DOHH2 (cell line): ENCODE results near the gene SLC5A9.

Experiments used
- H3F3A ChIP-seq: fragments of 200-600 bp; sonication (generic), shearing (Covaris generic); 2 replicates; pipeline ENCODE4 v1.6.0; 2016; ENCODE audit warnings: antibody characterized with exemption, mild to moderate bottlenecking; ENCODE audit not compliant: control insufficient read depth, insufficient read depth
- H3K27ac ChIP-seq: fragments of 200-600 bp; sonication (generic); 2 replicates; pipeline ENCODE4 v1.5.1; 2014; ENCODE audit warnings: low read depth, mild to moderate bottlenecking, low read length, moderate library complexity
- H3K27me3 ChIP-seq: fragments of 200-600 bp; sonication (generic); 2 replicates; pipeline ENCODE4 v1.6.1; 2014; ENCODE audit warnings: mild to moderate bottlenecking, low read length, mixed read lengths; ENCODE audit not compliant: control insufficient read depth
- H3K36me3 ChIP-seq: fragments of 200-600 bp; sonication (generic); 2 replicates; pipeline ENCODE4 v1.6.1; 2014; ENCODE audit warnings: mild to moderate bottlenecking, low read length, moderate library complexity, mixed read lengths; ENCODE audit not compliant: control insufficient read depth
- H3K4me1 ChIP-seq: fragments of 200-600 bp; sonication (generic); 2 replicates; pipeline ENCODE4 v1.6.1; 2014; ENCODE audit warnings: mild to moderate bottlenecking, low read length, mixed read lengths; ENCODE audit not compliant: control insufficient read depth
- H3K4me2 ChIP-seq: fragments of 200-600 bp; sonication (generic); 2 replicates; pipeline ENCODE4 v1.6.0; 2014; ENCODE audit warnings: mild to moderate bottlenecking, low read length, moderate library complexity
- H3K4me3 ChIP-seq: fragments of 200-600 bp; sonication (generic); 2 replicates; pipeline ENCODE4 v1.5.1; 2014; ENCODE audit warnings: mild to moderate bottlenecking, low read length, mixed read lengths
- H3K79me2 ChIP-seq: fragments of 200-600 bp; sonication (generic); 2 replicates; pipeline ENCODE4 v1.6.1; 2014; ENCODE audit warnings: mild to moderate bottlenecking, low read length, mixed read lengths; ENCODE audit not compliant: control insufficient read depth
- H3K9me2 ChIP-seq: fragments of 200-600 bp; sonication (generic); replicated peaks from 2 replicates; pipeline ENCODE4 v1.6.1; 2014; ENCODE audit warnings: mild to moderate bottlenecking, low read length, mixed read lengths; ENCODE audit not compliant: control insufficient read depth
- H3K9me3 ChIP-seq: fragments of 200-600 bp; sonication (generic); 2 replicates; pipeline ENCODE4 v1.6.1; 2014; ENCODE audit warnings: antibody characterized with exemption, low read length, mixed read lengths; ENCODE audit not compliant: control insufficient read depth, insufficient read depth
- H4K20me1 ChIP-seq: fragments of 200-600 bp; sonication (generic); 2 replicates; pipeline ENCODE4 v1.6.0; 2014; ENCODE audit warnings: low read depth, mild to moderate bottlenecking, antibody characterized with exemption, low read length, moderate library complexity; ENCODE audit not compliant: control insufficient read depth, insufficient read depth
- EZH2phosphoT487 ChIP-seq: fragments of 200-600 bp; sonication (generic); IDR thresholded peaks from 2 replicates; pipeline ENCODE4 v1.6.1; 2017; ENCODE audit warnings: borderline replicate concordance, mild to moderate bottlenecking, antibody characterized with exemption, low read length, moderate library complexity, mixed read lengths
- TF ChIP-seq, protein P1 (sequence below): fragments of 200-600 bp; sonication (generic); IDR thresholded peaks from one replicate; pipeline ENCODE4 v1.5.1; 2014; ENCODE audit warnings: antibody characterized with exemption, mild to moderate bottlenecking, low read depth, low read length; ENCODE audit not compliant: poor library complexity, severe bottlenecking

Gene SLC5A9

DNA sequence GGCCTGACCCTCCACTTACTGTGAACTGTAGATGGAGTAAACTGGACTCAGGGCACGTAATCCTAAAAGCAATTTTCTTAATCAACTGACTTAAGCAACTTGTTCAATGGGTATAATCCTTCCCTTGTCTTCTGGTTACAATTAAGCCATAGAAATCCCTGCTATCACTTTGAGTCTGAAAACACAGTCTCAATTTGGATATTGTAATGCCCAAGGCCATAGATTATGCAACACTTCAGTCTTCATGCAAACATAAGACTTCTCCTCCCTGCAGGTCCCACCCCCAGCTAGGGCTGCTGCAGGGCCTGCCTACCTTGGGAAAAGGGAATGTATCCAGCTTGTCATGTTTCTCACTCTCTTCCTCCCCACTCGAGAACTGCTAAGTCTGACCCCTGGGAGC, 6.2 kb upstream of the SLC5A9 start:
- H3K79me2 ChIP-seq: no peaks in the 10 kb centered on the region
- no peaks in the 10 kb centered on the region for H3K9me3 ChIP-seq
- no peaks in the 10 kb centered on the region for H3K36me3 ChIP-seq
- H3K4me1 ChIP-seq: no peaks in the 10 kb centered on the region
- no peaks in the 10 kb centered on the region for H4K20me1 ChIP-seq
- no peak overlapping the region for H3K4me3 ChIP-seq
- H3F3A ChIP-seq: no peaks in the 10 kb centered on the region
- no peaks in the 10 kb centered on the region for H3K9me2 ChIP-seq
- H3K27me3 ChIP-seq: peaks cover 4% of the 10 kb centered on the region
- no peak for TF ChIP-seq EZH2phosphoT487
- TF ChIP-seq, protein P1, sequence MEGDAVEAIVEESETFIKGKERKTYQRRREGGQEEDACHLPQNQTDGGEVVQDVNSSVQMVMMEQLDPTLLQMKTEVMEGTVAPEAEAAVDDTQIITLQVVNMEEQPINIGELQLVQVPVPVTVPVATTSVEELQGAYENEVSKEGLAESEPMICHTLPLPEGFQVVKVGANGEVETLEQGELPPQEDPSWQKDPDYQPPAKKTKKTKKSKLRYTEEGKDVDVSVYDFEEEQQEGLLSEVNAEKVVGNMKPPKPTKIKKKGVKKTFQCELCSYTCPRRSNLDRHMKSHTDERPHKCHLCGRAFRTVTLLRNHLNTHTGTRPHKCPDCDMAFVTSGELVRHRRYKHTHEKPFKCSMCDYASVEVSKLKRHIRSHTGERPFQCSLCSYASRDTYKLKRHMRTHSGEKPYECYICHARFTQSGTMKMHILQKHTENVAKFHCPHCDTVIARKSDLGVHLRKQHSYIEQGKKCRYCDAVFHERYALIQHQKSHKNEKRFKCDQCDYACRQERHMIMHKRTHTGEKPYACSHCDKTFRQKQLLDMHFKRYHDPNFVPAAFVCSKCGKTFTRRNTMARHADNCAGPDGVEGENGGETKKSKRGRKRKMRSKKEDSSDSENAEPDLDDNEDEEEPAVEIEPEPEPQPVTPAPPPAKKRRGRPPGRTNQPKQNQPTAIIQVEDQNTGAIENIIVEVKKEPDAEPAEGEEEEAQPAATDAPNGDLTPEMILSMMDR: no peak
- no peak overlapping the region for H3K4me2 ChIP-seq
- H3K27ac ChIP-seq: no peak overlapping the region

DNA sequence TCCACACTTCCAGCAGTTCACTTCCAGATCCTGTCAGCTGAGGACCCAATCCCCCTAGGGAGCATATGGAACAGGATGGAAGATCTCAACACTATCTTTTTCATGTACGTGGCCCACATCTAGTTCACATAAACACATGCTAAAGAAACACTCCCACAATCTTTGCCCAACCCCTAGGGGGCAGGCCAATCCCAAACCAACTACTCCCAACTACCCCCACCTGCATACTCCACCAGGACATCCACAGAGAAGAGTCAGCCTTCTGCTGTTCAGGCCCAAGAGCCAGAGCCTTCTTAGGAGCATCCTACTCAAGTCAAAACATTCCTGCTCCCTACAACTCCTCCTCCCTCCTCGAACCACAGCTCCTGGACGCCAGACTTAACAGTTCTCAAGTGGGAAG, 5.6 kb upstream of the SLC5A9 start:
- H3K4me1 ChIP-seq: no peaks in the 10 kb centered on the region
- no peak overlapping the region for H3K4me2 ChIP-seq
- H3F3A ChIP-seq: no peaks in the 10 kb centered on the region
- no peaks in the 10 kb centered on the region for H4K20me1 ChIP-seq
- no peak overlapping the region for H3K27ac ChIP-seq
- H3K36me3 ChIP-seq: no peaks in the 10 kb centered on the region
- H3K9me2 ChIP-seq: no peaks in the 10 kb centered on the region
- H3K27me3 ChIP-seq: peaks cover 4% of the 10 kb centered on the region
- H3K79me2 ChIP-seq: no peaks in the 10 kb centered on the region
- no peaks in the 10 kb centered on the region for H3K9me3 ChIP-seq
- H3K4me3 ChIP-seq: no peak overlapping the region
- no peak for TF ChIP-seq EZH2phosphoT487
- TF ChIP-seq, protein P1: no peak

DNA sequence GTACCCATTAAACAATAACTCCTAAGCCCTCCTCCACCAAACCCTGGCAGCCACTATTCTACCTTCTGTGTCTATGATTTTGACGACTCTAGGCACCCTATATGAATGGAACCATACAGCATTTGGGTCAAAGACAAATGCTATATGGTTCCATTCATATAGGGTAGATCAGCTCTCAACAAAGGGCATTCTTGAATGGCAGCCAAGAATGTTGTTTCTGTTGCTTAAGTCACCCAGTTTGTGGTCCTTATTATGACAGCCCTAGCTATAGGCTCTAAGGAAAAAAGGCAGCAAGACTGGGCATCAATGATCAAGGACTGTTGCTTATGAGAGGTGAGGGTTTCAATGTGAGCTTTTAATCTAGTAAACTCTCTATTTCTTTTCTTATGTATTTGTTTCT, 4.7 kb upstream of the SLC5A9 start:
- no peaks in the 10 kb centered on the region for H3K36me3 ChIP-seq

More for the DNA sequence above, 4.7 kb upstream of the SLC5A9 start:
- TF ChIP-seq, protein P1: no peak
- TF ChIP-seq EZH2phosphoT487: no peak
- Histone ChIP-seq H4K20me1 (no peaks in the 10 kb centered on the region), H3K27me3 (peaks cover 4% of the 10 kb centered on the region), H3F3A (no peaks in the 10 kb centered on the region), H3K9me2 (no peaks in the 10 kb centered on the region), H3K4me3 (no peak overlapping the region), H3K4me1 (no peaks in the 10 kb centered on the region), H3K9me3 (no peaks in the 10 kb centered on the region), H3K27ac (no peak overlapping the region), H3K4me2 (no peak overlapping the region), H3K79me2 (no peaks in the 10 kb centered on the region)
